ENCODE measurements around the gene SUPT5H.

DNA sequence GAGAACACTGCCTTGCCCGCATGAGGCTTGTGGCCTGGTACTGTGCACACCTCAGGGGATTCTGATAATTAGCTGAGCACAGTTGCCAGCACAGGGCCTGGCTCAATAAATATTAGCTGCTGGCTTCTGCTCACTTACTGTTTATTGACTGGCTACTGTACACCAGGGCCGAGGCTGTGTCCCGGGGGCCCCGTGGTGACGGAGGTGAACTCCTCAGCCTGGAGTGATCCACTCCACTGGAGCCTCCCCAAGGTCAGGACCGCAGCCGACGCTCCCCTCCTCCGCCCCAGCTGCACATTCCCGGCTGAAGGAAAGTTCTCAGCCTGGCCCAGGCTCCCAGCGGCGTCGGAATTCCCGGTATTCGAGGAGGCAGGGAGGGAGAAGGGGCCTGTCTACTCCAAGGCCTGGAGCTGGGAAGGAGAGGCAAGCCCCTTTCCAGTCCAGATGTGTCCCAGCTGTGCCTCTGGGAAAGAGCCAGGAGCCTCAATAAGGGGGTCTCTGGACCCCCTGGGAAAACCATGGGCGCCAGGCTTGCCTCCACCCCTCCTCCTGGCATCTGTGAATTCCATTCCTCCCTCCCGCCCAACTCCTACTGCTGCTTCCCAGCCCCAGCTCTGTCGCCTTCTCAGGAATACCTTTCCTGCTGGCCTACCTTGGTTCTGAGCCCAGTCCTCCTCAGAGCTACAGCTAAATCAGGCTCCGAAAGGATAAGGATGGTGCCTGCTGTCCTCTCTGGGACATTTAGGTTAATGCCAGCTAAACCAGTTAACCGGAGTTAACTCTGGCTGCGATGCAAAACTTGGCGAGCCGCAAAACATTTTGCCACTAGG, 16.9 kb upstream of the SUPT5H start:
- TF ChIP-seq, protein P1, sequence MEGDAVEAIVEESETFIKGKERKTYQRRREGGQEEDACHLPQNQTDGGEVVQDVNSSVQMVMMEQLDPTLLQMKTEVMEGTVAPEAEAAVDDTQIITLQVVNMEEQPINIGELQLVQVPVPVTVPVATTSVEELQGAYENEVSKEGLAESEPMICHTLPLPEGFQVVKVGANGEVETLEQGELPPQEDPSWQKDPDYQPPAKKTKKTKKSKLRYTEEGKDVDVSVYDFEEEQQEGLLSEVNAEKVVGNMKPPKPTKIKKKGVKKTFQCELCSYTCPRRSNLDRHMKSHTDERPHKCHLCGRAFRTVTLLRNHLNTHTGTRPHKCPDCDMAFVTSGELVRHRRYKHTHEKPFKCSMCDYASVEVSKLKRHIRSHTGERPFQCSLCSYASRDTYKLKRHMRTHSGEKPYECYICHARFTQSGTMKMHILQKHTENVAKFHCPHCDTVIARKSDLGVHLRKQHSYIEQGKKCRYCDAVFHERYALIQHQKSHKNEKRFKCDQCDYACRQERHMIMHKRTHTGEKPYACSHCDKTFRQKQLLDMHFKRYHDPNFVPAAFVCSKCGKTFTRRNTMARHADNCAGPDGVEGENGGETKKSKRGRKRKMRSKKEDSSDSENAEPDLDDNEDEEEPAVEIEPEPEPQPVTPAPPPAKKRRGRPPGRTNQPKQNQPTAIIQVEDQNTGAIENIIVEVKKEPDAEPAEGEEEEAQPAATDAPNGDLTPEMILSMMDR (IDR thresholded peaks at IDR 0.05), result no peak
- TF ChIP-seq POLR2A (IDR thresholded peaks at IDR 0.05), result no peak
- TF ChIP-seq POLR2AphosphoS5 (IDR thresholded peaks at IDR 0.05), result no peak

Data from prostate gland (tissue), 2 donors.